ENCODE measurements around the gene CXorf38. TPM values are rescaled to one million over a fixed set of nuclear protein-coding genes. Genes with fewer than 3 reads are reported as not detected.
A peak's percentile ranks its signal among the peaks of the same experiment; 100 is the strongest.

Gene CXorf38
- total and polyA plus RNA-seq, 9 of the 15 experiments (the other 6 are each of a cell fraction or from before 2014, with no cell fraction given) = 1.2 to 12.8 (median 8.4) TPM

GRCh38 chrX:40694802-40695201 is 47.4 kb upstream of the CXorf38 start:
- intact Hi-C loops (cut with micrococcal nuclease) = no loop called here
- Histone ChIP-seq H3K27me3 (ENCODE audit: control insufficient read depth in 2 of 2, insufficient read depth in 2 of 2, low read length in 2 of 2) (no peaks in the 10 kb centered on the region), H4K20me1 (replicated peaks; ENCODE audit: control insufficient read depth, insufficient read depth, low read length) (no peaks in the 10 kb centered on the region), H3K4me2 (ENCODE audit: insufficient read depth, low read length) (no peak overlapping the region), H3K4me3 (no peak overlapping the region), H3K79me2 (ENCODE audit: control insufficient read depth, insufficient read depth, low read length) (no peaks in the 10 kb centered on the region), H2AFZ (ENCODE audit: low read depth, low read length) (no peak overlapping the region), H3K9me1 (ENCODE audit: control insufficient read depth, insufficient read depth, low read length) (no peaks in the 10 kb centered on the region), H3K9me3 (replicated peaks; ENCODE audit: control insufficient read depth, insufficient read depth, low read depth, low read length) (no peaks in the 10 kb centered on the region), H3K9ac (ENCODE audit: insufficient read depth in 1 of 2, low read depth in 2 of 2, low read length in 2 of 2) (no peak overlapping the region), H3K4me1 (replicated peaks in 1 of 2; ENCODE audit: control insufficient read depth in 2 of 2, insufficient read depth in 2 of 2, low read length in 2 of 2) (no peaks in the 10 kb centered on the region), H3K27ac (ENCODE audit: extremely low read depth, low read depth, low read length) (no peak overlapping the region), H3K36me3 (ENCODE audit: control insufficient read depth, insufficient read depth, low read length) (peaks cover 45% of the 10 kb centered on the region; the same call in 2 of the 3 replicates)
- TF ChIP-seq KDM4B (IDR thresholded peaks at IDR 0.05; ENCODE audit: borderline replicate concordance in 2 of 2, low read depth in 1 of 2) = no peak
- TF ChIP-seq TARDBP (IDR thresholded peaks at IDR 0.05) = no peak
- no peak for TF ChIP-seq POLR3A (IDR thresholded peaks at IDR 0.05; ENCODE audit: borderline replicate concordance, extremely low read depth, insufficient read depth, insufficient read length)
- TF ChIP-seq HSF4 (CRISPR knock-in tag; IDR thresholded peaks at IDR 0.05; ENCODE audit: borderline replicate concordance) = no peak
- no peak for TF ChIP-seq USF1 (CRISPR knock-in tag; IDR thresholded peaks at IDR 0.05)
- TF ChIP-seq ZNF316 (IDR thresholded peaks at IDR 0.05) = peak; percentile 49
- TF ChIP-seq ZNF408 (CRISPR knock-in tag; IDR thresholded peaks at IDR 0.05; ENCODE audit: low read depth) = no peak
- no peak for TF ChIP-seq ATF4 (CRISPR knock-in tag; IDR thresholded peaks at IDR 0.05)
- no peak for ATAC-seq
- no peak for FAIRE-seq
- CTCF ChIA-PET (ENCODE audit: low intra/inter-chr PET ratio) = no interaction called here
- WGBS (ENCODE audit: insufficient coverage, low coverage, missing lambda C conversion rate) = 100% methylated on average over 1 of the region's 1 CpG
- BruUV-seq (replicated peaks) = no TSS peak
- in situ Hi-C loops (cut with MboI) = no loop called here
- no peak for DNase-seq (ENCODE audit: extremely low read depth in 1 of 4, low spot score in 3 of 4)
- POLR2A ChIA-PET = no interaction called here

Data from K562 (cell line).